Measurements from ENCODE around the gene EPB41L4A.

DNA sequence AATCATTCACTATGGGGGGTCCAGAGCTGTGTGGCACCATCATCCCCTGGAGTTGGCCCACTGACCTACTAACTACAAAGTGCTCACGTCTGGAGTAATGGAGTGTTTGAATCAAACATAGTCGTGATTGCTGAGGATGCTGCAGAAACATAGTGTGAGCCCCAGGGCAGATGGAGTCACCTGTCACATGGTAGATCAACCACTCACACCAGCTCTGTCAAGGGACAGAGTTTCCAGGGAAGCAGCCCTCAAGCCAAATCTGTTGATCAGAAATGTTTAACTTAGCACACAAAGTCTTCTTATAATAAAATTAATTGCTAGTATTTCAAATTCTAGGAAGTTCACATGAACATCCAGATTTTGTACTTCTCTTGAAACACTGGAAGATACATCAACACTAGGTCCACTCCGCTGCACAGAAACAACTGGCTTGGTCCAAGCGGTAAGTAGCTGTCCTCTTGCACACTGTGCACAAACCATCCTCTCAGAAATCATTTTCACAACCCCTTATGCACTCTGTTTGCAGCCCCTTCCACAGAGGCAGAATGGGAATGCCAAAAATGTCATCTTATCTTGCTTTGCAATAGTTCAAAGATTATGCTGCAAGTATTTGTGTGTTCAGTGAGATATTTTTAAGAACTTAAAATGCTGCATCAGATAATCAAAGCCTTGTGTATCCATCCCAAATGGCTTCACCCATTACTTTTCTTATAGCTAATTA is 191.0 kb downstream of the EPB41L4A start:
- TF ChIP-seq, protein P1, sequence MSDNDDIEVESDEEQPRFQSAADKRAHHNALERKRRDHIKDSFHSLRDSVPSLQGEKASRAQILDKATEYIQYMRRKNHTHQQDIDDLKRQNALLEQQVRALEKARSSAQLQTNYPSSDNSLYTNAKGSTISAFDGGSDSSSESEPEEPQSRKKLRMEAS (IDR thresholded peaks at IDR 0.05), result no peak
- TF ChIP-seq YY1 (IDR thresholded peaks at IDR 0.05; ENCODE audit: low read depth) (no peak), FOXM1 (IDR thresholded peaks at IDR 0.05; ENCODE audit: borderline replicate concordance, low read depth) (no peak), TCF12 (IDR thresholded peaks at IDR 0.05; ENCODE audit: low read depth) (no peak)
- TF ChIP-seq, protein P2, sequence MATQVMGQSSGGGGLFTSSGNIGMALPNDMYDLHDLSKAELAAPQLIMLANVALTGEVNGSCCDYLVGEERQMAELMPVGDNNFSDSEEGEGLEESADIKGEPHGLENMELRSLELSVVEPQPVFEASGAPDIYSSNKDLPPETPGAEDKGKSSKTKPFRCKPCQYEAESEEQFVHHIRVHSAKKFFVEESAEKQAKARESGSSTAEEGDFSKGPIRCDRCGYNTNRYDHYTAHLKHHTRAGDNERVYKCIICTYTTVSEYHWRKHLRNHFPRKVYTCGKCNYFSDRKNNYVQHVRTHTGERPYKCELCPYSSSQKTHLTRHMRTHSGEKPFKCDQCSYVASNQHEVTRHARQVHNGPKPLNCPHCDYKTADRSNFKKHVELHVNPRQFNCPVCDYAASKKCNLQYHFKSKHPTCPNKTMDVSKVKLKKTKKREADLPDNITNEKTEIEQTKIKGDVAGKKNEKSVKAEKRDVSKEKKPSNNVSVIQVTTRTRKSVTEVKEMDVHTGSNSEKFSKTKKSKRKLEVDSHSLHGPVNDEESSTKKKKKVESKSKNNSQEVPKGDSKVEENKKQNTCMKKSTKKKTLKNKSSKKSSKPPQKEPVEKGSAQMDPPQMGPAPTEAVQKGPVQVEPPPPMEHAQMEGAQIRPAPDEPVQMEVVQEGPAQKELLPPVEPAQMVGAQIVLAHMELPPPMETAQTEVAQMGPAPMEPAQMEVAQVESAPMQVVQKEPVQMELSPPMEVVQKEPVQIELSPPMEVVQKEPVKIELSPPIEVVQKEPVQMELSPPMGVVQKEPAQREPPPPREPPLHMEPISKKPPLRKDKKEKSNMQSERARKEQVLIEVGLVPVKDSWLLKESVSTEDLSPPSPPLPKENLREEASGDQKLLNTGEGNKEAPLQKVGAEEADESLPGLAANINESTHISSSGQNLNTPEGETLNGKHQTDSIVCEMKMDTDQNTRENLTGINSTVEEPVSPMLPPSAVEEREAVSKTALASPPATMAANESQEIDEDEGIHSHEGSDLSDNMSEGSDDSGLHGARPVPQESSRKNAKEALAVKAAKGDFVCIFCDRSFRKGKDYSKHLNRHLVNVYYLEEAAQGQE (IDR thresholded peaks at IDR 0.05; ENCODE audit: low read depth), result no peak

Data from Ishikawa (cell line).